Skeletal muscle cell (primary cell): ENCODE results near the gene SPSB1.

ENCODE experiments used
- DNase-seq: peaks from one replicate; pipeline ENCODE4 v3.0.0-alpha.2; 2010; ENCODE audit warnings: low read depth
- H3K4me3 ChIP-seq: 2 replicates; pipeline ENCODE4 v1.5.1; 2011; ENCODE audit warnings: low read depth, mild to moderate bottlenecking, control low read depth, low read length, moderate library complexity

The SPSB1 gene

DNA sequence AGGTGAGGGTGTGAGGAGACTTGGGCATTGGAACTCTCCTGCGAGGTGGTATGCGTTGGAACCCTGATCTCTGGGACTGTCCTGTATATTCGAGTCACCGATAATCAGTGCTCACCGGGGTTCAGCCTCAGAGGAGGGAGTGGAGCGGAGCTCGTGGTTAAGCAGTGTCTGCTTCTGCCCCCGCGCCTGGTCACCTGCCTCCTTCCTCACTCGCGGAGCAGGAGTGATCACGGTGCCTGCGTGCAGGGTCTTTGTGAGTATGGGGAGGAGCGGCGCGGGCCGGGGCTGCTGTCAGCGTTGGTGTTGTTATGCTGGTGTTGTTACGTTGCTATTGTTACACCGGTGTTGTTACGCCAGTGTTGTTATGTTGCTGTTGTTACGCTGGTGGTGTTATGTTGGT is 34.8 kb upstream of the SPSB1 start:
- DNase-seq, result no peak
- no peak overlapping the region for H3K4me3 ChIP-seq

DNA sequence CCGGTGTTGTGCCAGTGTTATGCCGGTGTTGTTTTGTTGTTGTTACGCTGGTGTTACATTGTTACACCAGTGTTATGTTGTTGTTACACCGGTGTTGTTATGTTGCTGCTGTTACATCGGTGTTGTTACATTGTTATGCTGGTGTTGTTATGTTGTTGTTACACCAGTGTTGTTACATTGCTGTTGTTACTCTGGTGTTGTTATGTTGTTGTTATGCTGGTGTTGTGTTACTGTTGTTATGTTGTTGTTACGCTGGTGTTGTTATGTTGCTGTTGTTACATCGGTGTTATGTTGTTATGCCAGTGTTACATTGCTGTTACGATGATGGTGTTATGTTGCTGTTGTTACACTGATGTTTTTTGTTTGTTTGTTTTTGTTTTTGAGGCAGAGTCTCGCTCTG is 34.1 kb upstream of the SPSB1 start:
- no peak overlapping the region for H3K4me3 ChIP-seq
- DNase-seq, result no peak

DNA sequence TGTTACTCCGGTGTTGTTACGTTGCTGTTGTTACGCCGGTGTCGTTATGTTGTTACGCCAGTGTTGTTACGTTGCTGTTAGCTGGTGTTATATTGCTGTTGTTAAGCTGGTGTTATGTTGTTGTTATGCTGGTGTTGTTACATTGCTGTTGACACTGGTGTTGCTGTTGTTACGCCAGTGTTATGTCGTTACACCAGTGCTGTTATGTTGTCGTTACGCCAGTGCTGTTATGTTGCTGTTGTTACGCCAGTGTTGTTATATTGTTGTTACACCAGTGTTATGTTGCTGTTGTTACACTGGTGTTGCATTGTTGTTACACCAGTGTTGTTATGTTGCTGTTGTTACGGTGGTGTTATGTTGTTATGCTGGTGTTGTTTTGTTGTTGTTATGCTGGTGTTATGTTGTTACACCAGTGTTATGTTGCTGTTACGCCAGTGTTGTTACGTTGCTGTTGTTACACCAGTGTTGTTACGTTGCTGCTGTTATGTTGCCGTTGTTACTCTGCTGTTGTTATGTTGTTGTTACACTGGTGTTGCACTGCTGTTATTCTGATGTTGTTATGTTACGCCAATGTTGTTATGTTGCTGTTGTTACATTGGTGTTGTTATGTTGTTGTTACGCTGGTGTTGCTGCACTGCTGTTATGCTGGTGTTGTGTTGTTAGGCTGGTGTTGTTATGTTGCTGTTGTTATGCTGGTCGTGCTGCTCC is 32.5 kb upstream of the SPSB1 start:
- no peak for DNase-seq

DNA sequence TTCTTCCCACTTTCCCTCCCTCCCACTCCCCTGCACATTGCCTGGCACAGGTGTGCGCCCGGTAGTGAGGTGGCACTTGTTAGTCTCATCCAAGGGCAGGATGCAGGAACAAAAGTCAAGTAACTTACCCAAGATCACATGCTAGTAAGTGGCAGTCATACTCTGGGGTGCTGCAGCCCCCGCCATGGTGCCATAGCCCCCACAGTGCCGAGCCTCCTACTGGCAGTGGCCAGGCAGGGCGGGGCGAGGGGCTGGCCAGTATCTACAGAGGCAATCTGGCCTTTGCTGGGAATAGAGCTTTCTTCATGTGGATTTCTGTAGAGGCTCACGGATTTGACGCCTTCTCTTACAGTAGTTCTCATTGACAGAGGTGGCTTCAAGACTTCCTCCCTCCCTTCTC is 31.2 kb upstream of the SPSB1 start:
- H3K4me3 ChIP-seq, result no peak overlapping the region
- no peak for DNase-seq

More for the DNA sequence above, 32.5 kb upstream of the SPSB1 start:
- no peak overlapping the region for H3K4me3 ChIP-seq

DNA sequence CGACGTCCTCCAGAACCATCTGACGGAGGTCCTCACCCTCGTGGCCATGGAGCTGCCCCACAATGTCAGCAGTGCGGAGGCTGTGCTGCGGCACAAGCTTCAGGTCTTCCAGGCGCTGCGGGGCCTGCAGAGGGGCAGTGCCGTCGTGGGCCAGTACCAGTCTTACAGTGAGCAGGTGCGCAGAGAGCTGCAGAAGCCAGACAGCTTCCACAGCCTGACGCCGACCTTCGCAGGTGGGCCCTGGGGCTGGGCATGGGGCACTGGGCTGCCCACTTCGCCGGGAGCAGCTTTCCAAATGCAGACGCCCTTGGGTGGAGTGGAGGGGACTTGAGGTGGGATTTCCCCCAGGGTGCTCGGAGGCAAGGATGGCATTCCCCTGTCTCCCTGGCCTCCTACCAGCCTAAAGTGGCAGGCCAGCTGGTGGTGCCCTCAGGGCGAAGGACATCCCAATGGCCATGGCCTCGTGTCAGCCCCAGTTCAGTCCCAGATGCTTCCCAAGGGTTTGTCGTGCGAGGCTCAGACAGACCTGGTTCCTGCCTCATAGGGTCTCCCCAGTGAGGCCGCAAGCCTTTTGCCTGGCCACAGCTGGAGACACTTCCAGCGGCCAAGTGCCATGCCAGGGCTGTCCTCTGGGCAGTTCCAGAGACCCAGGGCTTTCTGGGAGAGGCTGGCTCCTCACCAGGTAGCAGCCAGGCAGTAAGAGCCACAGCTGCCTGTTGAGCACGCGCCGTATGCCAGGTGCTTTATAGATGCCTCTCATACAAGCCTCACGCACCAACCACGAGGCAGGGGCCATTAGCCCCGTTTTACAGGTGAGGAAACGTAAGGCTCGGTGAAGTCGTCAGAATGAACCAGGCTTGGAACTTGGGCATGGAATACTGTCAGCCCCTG is 30.4 kb upstream of the SPSB1 start:
- no peak for DNase-seq
- no peak overlapping the region for H3K4me3 ChIP-seq

DNA sequence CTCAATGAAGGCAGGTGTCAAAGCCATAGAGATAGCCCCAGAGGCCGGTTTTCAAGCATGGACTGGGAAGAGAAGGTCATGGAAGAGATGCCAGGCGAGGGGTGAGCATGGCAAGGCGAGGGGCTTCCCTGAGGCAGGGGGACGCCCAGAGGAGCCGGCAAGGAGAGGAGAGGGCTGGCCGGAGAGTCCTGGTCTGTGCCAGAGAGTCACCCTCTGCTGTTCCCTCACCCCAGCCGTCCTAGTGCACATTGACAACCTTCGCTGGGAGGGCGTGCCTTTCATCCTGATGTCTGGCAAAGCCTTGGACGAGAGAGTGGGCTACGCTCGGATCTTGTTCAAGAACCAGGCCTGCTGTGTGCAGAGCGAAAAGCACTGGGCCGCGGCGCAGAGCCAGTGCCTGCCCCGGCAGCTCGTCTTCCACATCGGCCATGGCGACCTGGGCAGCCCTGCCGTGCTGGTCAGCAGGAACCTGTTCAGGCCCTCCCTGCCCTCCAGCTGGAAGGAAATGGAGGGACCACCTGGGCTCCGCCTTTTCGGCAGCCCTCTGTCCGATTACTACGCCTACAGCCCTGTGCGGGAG is 29.3 kb upstream of the SPSB1 start:
- no peak for DNase-seq
- H3K4me3 ChIP-seq, result no peak overlapping the region

DNA sequence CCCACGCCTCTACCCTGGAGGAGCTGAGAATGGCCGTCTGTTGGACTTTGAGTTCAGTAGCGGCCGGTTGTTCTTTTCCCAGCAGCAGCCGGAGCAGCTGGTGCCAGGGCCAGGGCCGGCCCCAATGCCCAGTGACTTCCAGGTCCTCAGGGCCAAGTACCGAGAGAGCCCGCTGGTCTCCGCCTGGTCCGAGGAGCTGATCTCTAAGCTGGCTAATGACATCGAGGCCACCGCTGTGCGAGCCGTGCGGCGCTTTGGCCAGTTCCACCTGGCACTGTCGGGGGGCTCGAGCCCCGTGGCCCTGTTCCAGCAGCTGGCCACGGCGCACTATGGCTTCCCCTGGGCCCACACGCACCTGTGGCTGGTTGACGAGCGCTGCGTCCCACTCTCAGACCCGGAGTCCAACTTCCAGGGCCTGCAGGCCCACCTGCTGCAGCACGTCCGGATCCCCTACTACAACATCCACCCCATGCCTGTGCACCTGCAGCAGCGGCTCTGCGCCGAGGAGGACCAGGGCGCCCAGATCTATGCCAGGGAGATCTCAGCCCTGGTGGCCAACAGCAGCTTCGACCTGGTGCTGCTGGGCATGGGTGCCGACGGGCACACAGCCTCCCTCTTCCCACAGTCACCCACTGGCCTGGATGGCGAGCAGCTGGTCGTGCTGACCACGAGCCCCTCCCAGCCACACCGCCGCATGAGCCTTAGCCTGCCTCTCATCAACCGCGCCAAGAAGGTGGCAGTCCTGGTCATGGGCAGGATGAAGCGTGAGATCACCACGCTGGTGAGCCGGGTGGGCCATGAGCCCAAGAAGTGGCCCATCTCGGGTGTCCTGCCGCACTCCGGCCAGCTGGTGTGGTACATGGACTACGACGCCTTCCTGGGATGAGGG is 28.5 kb upstream of the SPSB1 start:
- DNase-seq, result no peak
- H3K4me3 ChIP-seq, result no peak overlapping the region

DNA sequence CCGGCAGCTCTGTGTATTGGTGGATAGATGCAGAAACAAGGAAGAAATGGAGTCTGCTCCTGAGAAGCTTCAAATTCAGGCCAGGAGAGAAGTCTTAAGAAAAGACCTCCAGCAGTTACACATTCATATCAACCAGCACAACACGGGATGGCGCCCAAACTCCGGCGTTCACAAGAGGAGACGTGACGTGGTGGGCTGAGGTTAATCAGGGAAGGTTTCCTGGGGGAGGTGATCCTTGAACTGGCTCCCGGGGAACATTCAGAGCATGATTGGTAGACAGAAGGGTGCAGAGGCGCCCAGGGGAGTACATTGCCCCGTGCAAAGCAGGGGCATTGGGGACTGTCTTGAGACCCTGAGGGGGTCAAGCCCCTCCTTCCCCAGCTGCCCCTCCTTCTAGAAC is 27.7 kb upstream of the SPSB1 start:
- no peak for DNase-seq
- no peak overlapping the region for H3K4me3 ChIP-seq

DNA sequence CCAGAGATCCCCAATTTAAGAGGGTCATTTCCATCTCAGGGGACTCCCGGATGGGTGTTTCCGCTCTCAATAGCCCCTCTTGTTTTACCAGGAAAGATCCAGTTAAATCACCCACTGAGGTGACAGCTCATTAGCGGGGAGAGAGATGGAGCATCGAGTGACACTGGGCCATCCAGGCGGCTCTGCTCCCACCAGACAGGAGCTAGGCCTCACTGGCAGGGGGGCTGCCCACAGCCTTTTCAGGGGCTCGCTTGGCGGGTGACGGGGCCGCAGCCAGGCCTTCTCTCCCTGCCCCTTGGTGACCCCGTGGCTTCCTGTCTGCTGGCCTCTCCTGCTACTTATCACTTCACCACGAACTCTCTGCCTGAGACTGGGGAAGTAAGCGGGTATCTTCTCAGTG is 26.7 kb upstream of the SPSB1 start:
- DNase-seq, result no peak
- no peak overlapping the region for H3K4me3 ChIP-seq

DNA sequence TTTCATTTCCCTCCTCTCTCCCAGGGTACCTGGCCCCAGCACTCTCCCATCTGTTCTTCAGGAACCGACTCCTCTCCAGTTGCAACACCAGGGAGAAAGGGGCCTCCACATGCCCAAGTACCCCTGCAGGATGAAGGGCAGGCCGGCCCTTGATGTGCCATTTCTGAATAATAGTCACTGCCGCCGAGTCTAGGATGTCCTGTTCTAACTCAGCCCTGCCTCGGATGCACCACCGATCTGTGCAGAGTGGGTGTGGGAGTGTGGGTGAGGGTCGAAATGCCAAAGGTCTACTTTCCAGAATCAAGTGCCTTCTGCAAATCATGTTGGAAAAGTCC is 25.4 kb upstream of the SPSB1 start:
- DNase-seq, result no peak
- H3K4me3 ChIP-seq, result no peak overlapping the region

DNA sequence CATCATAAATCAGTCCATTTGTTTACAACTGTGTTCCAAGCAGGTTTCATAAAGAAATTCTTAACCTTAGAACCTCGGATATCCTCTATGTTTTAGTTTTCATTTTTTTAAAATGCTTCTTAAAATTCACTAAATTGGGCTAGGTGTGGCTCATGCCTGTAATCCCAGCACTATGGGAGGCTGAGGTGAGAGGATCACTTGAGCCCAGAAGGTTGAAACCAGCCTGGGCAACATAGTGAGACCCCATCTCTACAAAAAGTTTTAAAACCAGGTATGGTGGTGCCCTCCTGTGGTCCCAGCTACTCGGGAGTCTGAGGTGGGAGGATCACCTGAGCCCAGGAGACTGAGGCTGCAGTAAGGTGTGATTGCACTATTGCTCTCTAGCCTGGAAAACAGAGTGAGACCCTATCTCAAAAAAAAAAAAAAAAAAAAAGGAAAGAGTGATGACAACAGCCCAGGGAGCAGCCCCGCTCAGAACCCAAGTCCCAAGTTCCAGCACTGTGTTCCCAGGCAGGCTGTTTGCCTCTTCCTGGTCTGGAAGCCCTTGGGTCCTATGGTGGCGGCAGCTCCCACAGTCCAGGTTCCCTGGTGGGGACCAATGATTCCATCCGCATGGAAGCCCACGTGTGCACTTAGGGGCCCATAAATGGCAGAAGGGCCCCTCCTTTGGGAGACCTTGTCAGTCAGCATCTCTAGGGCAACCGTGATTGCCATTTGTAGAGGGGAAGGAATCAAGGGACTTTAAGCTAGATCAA is 24.7 kb upstream of the SPSB1 start:
- no peak for DNase-seq

DNA sequence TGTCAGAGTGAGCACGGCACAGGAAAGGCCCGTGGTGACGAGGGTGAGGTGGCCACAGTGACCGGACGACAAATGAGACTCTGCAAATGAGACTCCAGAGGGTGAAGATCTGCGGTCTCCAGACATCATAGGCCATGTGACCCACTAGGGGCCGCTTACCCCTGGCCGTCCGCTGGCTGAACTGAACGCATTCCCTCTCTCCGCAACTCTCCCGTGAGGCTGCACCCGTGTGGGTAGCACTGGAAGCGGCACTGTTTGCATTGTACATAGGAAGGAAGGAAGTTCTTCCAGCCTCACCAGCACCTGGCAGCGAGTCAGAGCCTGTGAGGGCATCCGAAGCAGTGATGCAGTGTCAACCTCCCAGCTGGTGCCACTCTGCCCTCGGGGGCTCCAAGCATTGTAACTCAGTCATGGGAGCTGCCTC is 23.6 kb upstream of the SPSB1 start:
- no peak for DNase-seq
- no peak overlapping the region for H3K4me3 ChIP-seq

More for the DNA sequence above, 24.7 kb upstream of the SPSB1 start:
- H3K4me3 ChIP-seq, result no peak overlapping the region

DNA sequence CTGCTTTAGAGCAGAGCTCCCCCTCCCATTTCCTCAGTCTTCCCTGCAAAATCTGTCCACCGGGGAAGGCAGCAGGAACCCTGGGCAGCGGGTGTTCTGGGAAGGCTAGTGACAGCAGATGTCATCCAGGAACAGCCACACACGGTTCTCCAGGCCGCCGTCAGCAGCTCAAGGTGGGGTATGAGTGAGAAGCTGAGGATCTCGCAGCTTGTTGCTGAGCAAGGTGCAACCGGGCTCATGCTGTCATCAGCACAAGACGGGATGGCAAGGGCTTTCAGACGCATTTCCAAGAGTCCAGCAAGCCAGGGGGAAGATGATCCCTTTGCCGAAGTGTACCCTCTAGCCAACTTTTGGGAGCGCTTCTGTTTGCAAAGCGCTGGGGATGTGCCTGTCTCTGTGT is 23.0 kb upstream of the SPSB1 start:
- DNase-seq, result no peak

DNA sequence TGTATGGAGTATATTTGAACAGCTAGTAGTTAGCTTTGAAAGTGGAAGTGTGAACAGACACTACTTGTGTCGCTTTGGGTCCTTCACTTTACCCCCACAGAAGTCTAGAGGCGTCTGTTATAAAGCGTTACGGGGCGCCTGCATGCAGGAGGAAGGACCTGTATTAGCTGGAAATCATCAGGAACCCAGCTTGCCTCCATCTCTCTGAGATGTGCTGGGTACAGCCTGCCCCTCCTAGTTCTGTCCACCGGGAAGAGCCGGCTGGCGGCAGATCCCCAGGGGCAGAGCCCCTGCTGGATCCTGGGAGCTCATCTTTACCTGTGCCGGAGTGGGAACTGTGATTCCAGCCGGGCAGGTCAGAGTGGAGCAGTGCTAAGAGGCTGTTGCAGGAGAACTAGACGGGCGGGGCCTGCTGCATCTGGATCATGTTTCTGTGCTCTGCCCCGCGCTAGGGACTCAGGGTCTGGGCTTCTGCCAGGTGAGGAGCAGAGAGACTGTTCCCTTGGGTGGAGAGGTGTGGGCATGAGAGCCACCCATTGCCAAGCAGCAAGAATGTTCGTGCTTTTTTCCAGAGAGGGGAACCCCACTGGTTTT is 22.3 kb upstream of the SPSB1 start:
- no peak for DNase-seq
- no peak overlapping the region for H3K4me3 ChIP-seq

More for the DNA sequence above, 23.0 kb upstream of the SPSB1 start:
- no peak overlapping the region for H3K4me3 ChIP-seq

DNA sequence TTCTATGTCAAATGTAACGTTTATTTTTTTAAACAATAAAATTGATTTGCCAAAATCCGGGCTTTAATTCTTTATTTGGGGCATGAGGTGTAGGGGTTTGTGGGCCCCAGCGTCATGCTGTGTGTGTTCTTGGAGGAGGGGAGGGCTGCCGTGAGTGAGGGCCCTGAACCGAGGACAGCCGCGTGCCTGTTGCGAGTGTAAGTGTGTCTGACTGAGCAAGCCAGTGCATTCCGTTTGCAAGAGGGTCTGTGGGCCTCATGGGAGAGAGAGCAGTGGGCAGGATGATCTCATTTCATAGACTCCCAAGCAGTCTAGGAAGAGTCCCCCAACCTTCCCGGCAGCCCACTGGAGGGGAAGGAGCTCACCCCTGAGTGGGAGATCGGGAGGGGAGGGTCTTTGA is 21.4 kb upstream of the SPSB1 start:
- DNase-seq, result no peak
- no peak overlapping the region for H3K4me3 ChIP-seq

DNA sequence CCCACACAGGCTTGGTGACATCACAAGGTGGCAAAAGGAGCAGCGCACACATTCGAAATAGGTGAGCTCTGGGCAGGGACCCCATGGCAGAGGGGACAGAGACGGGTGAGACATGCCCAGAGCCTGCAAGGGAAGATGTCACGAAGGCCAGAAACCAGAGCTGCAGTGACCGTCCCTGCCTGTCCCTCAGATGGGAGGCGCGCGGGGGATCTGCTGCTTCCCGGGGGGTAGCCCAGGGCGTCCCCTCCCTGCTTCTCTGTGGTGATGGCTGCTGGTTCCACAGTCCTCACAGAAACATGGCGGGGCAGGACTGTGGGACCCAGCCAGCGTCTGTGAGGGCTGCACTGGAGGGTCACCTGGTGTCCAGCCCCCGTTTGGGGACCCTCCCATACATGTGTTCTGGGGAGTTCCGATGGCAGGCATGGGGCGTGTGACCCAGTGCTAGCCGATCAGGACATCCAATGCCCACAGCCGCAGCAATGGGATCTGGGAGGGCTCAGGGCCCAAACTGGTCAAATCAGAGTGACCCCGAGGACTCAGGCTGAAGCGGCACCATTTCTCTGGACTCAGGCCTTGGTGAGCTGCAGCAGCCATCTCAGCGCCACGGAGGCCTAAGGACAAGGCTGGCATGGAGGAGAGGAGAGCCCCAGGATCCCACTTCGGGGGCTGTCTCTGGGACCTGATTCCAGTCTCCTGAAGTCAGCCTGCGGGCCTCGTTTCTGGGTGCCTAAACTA is 20.7 kb upstream of the SPSB1 start:
- H3K4me3 ChIP-seq, result no peak overlapping the region
- no peak for DNase-seq

DNA sequence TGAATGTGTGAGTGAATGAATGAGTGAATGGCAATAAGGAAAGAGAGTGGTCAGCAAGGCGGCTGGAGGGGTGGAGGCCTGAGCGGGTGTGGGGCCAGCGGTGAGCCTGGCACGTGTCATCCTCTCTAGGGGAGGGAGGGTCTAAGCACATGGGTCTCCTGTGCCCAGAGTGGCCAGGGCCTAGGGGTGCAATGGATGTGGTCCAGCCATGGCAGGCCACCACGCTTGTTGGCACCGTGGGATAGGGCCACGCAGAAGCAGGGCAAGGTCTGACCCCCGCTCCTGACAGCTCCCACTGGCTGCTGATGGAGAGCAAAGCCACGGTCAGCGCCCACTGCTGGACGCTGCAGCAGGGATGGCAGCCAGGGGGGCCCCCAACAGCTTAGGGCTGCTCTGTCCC is 19.5 kb upstream of the SPSB1 start:
- DNase-seq, result no peak
- H3K4me3 ChIP-seq, result no peak overlapping the region

DNA sequence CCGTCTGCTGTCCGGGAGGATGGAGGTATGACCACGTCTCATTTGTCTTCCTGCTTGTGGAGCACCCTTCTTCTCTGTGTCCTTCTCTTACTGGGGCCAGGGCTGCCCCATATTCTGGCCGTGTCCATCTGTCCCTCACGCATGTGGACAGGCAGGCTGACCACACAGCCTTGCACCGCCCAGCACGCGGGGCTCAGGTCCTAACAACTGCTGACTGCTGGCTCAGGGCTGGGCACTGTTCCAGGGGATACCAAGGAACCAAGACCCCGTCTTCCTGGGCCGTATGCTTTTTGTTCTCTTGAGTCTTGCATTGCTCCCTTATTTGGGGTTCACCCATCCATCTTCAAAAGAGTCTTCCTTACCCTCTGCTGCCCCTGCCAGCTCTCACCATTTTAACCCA is 17.5 kb upstream of the SPSB1 start:
- no peak for DNase-seq
- H3K4me3 ChIP-seq, result no peak overlapping the region
